HepG2 (cell line): ENCODE data around the gene THAP9. TPM values are rescaled to one million over a fixed set of nuclear protein-coding genes. Genes with fewer than 3 reads are reported as not detected.

Experiments
- AKAP8 ChIP-seq: sonication (generic); formaldehyde crosslinking; IDR thresholded peaks from 2 replicates; pipeline ENCODE4 v1.5.1; 2020; ENCODE audit warnings: mild to moderate bottlenecking, missing genetic modification reagents
- ATF7 ChIP-seq, 2 experiments: fragments of 450-650 bp in 1 of 2; sonication (generic) in 1 of 2; formaldehyde crosslinking in 1 of 2; IDR thresholded peaks; 2 replicates each; pipeline versions ENCODE4 v1.4.0 to v1.6.1; 2016 to 2020; ENCODE audit warnings: antibody characterized with exemption in 1 of 2, mild to moderate bottlenecking in 1 of 2, missing genetic modification reagents in 1 of 2
- CSRNP1 ChIP-seq: sonication (generic); formaldehyde crosslinking; IDR thresholded peaks from 2 replicates; pipeline ENCODE4 v1.8.1; 2023; ENCODE audit warnings: mild to moderate bottlenecking, missing genetic modification reagents
- CTCF ChIP-seq: sonication (generic); formaldehyde crosslinking; IDR thresholded peaks from 2 replicates; pipeline ENCODE4 v1.5.0; 2020; ENCODE audit warnings: mild to moderate bottlenecking, missing genetic modification reagents, moderate library complexity
- GLMP ChIP-seq: sonication (generic); formaldehyde crosslinking; IDR thresholded peaks from 2 replicates; pipeline ENCODE4 v1.9.0; 2021; ENCODE audit warnings: missing genetic modification reagents, mild to moderate bottlenecking, borderline replicate concordance
- HDAC2 ChIP-seq: sonication (generic); formaldehyde crosslinking; IDR thresholded peaks from 2 replicates; pipeline ENCODE4 v1.4.0; 2020; ENCODE audit warnings: missing genetic modification reagents
- HDAC6 ChIP-seq: fragments of 200-600 bp; sonication (generic); IDR thresholded peaks from 2 replicates; pipeline ENCODE4 v1.7.0; 2017; ENCODE audit warnings: mild to moderate bottlenecking, antibody characterized with exemption, low read length, low read depth
- HHEX ChIP-seq: IDR thresholded peaks from 2 replicates; pipeline ENCODE4 v1.6.1; 2016; ENCODE audit warnings: control low read depth
- HIVEP1 ChIP-seq: sonication (generic); formaldehyde crosslinking; IDR thresholded peaks from 2 replicates; pipeline ENCODE4 v1.4.0; 2020; ENCODE audit warnings: mild to moderate bottlenecking, missing genetic modification reagents
- MTA3 ChIP-seq: sonication (generic); formaldehyde crosslinking; IDR thresholded peaks from 2 replicates; pipeline ENCODE4 v1.4.0; 2020; ENCODE audit warnings: missing genetic modification reagents
- NCOA1 ChIP-seq: sonication (generic); formaldehyde crosslinking; IDR thresholded peaks from 2 replicates; pipeline ENCODE4 v1.9.0; 2021; ENCODE audit warnings: missing genetic modification reagents
- PAX8 ChIP-seq: sonication (generic); formaldehyde crosslinking; IDR thresholded peaks from 2 replicates; pipeline ENCODE4 v1.8.0; 2022; ENCODE audit warnings: mild to moderate bottlenecking, missing genetic modification reagents, borderline replicate concordance
- PHF5A ChIP-seq: IDR thresholded peaks from one replicate; pipeline ENCODE4 v1.6.1; 2018; ENCODE audit warnings: low read depth, missing genetic modification reagents; ENCODE audit not compliant: unreplicated experiment
- PREB ChIP-seq: sonication (generic); formaldehyde crosslinking; IDR thresholded peaks from 2 replicates; pipeline ENCODE4 v1.4.0; 2020; ENCODE audit warnings: missing genetic modification reagents
- RARA ChIP-seq: IDR thresholded peaks from 2 replicates; pipeline ENCODE4 v1.6.1; 2016; ENCODE audit warnings: missing genetic modification reagents, missing compliant biosample characterization
- SOX5 ChIP-seq: IDR thresholded peaks from 2 replicates; pipeline ENCODE4 v1.6.1; 2016; ENCODE audit warnings: borderline replicate concordance
- SP4 ChIP-seq: sonication (generic); formaldehyde crosslinking; IDR thresholded peaks from 2 replicates; pipeline ENCODE4 v1.8.1; 2023; ENCODE audit warnings: mild to moderate bottlenecking, missing genetic modification reagents
- THAP8 ChIP-seq: sonication (generic); formaldehyde crosslinking; IDR thresholded peaks from 2 replicates; pipeline ENCODE4 v1.5.1; 2020; ENCODE audit warnings: missing genetic modification reagents, mild to moderate bottlenecking, borderline replicate concordance
- TP53 ChIP-seq: sonication (generic); formaldehyde crosslinking; conservative IDR thresholded peaks from 2 replicates; pipeline ENCODE4 v1.4.0; 2020; ENCODE audit warnings: missing genetic modification reagents
- ZFP36L1 ChIP-seq: sonication (generic); formaldehyde crosslinking; IDR thresholded peaks from 2 replicates; pipeline ENCODE4 v1.8.0; 2022; ENCODE audit warnings: mild to moderate bottlenecking, missing genetic modification reagents, moderate library complexity
- ZNF343 ChIP-seq: sonication (generic); formaldehyde crosslinking; IDR thresholded peaks from 2 replicates; pipeline ENCODE4 v1.4.0; 2020; ENCODE audit warnings: mild to moderate bottlenecking, missing genetic modification reagents
- ZNF441 ChIP-seq: sonication (generic); formaldehyde crosslinking; IDR thresholded peaks from 2 replicates; pipeline ENCODE4 v1.7.0; 2021; ENCODE audit warnings: missing genetic modification reagents, borderline replicate concordance
- ZNF614 ChIP-seq: IDR thresholded peaks from 2 replicates; pipeline ENCODE4 v1.6.1; 2018; ENCODE audit warnings: missing biosample characterization, missing genetic modification reagents, inconsistent platforms, borderline replicate concordance
- ZNF781 ChIP-seq: sonication (generic); formaldehyde crosslinking; IDR thresholded peaks from 2 replicates; pipeline ENCODE4 v1.5.1; 2020; ENCODE audit warnings: borderline replicate concordance, mild to moderate bottlenecking, missing genetic modification reagents; ENCODE audit errors: not compliant biosample characterization
- polyA plus RNA-seq, 8 experiments: library from polyadenylated mRNA; depleted of rRNA in 3 of 8; stranded (reverse) in 7 of 8; unstranded in 1 of 8; fragments of >200 nt; fragmentation: Illumina TruSeq in 4 of 8; extraction: Trizol in 4 of 8; gene quantifications; 2 replicates each; pipeline versions ENCODE4 v1.2.1 to v1.2.3, GENCODE V29; 2011 to 2016; ENCODE audit warnings: low read depth in 4 of 8, missing spikeins in 1 of 8, mixed read lengths in 1 of 8; ENCODE audit not compliant: insufficient read depth in 1 of 8
- total RNA-seq, 5 experiments: library from RNA; depleted of rRNA; stranded (reverse); fragments of >200 nt; fragmentation: Illumina TruSeq; extraction: Trizol; gene quantifications; 2 replicates each; pipeline ENCODE4 v1.2.3, GENCODE V29; 2016; ENCODE audit warnings: low read depth in 1 of 5

Gene THAP9
- total and polyA plus RNA-seq, 2 of the 13 experiments (the other 11 are each of a cell fraction or from before 2014, with no cell fraction given), result 6.0 to 7.2 TPM

GRCh38 chr4:82900411-82901182, at the start of gene THAP9 (continued):
- TF ChIP-seq PREB (CRISPR knock-in tag) (no peak), ZNF343 (CRISPR knock-in tag) (no peak), ATF7 (IDR thresholded peaks at IDR 0.05) (no peak), ATF7 (CRISPR knock-in tag; IDR thresholded peaks at IDR 0.05) (no peak), HDAC6 (no peak), PAX8 (CRISPR knock-in tag) (0 out of 2 replicates have a peak, but pooled peaks have one; percentile 40), AKAP8 (CRISPR knock-in tag) (peak; percentile 89), THAP8 (CRISPR knock-in tag) (peak; percentile 45; the same call in 1 of the 2 replicates), TP53 (CRISPR knock-in tag) (no peak), CTCF (CRISPR knock-in tag) (peak; percentile 12; the same call in 1 of the 2 replicates), SOX5 (CRISPR knock-in tag) (no peak), ZNF441 (peak; percentile 47; the same call in 1 of the 2 replicates), GLMP (no peak), ZNF614 (CRISPR knock-in tag) (peak; percentile 74; the same call in 1 of the 2 replicates), CSRNP1 (CRISPR knock-in tag) (peak; percentile 66; the same call in 1 of the 2 replicates), NCOA1 (no peak), ZFP36L1 (CRISPR knock-in tag) (peak; percentile 86; the same call in 1 of the 2 replicates), HHEX (CRISPR knock-in tag) (no peak), RARA (CRISPR knock-in tag) (peak; percentile 54), HIVEP1 (CRISPR knock-in tag) (peak; percentile 34; the same call in 1 of the 2 replicates), PHF5A (CRISPR knock-in tag) (no peak), ZNF781 (CRISPR knock-in tag) (no peak), HDAC2 (CRISPR knock-in tag) (peak; percentile 61), MTA3 (CRISPR knock-in tag) (no peak), SP4 (CRISPR knock-in tag) (peak; percentile 81)
